Uterus (tissue), 2 donors: Measurements from ENCODE around the gene ARMH3.

Source experiments
- POLR2A ChIP-seq, 2 donors: fragments of 450-650 bp; IDR thresholded peaks; one replicate each; pipeline ENCODE4 v1.6.1; 2016; ENCODE audit warnings: antibody characterized with exemption in 2 of 2, mild to moderate bottlenecking in 1 of 2, moderate library complexity in 1 of 2
- TF ChIP-seq, protein P1 (sequence below), 4 experiments: fragments of 200-600 bp in 2 of 4; fragments of 450-650 bp in 2 of 4; sonication (generic) in 2 of 4; IDR thresholded peaks; one replicate each; pipeline ENCODE4 v1.5.1; 2016 to 2019; ENCODE audit warnings: antibody characterized with exemption in 4 of 4, mild to moderate bottlenecking in 2 of 4, moderate library complexity in 1 of 4

DNA sequence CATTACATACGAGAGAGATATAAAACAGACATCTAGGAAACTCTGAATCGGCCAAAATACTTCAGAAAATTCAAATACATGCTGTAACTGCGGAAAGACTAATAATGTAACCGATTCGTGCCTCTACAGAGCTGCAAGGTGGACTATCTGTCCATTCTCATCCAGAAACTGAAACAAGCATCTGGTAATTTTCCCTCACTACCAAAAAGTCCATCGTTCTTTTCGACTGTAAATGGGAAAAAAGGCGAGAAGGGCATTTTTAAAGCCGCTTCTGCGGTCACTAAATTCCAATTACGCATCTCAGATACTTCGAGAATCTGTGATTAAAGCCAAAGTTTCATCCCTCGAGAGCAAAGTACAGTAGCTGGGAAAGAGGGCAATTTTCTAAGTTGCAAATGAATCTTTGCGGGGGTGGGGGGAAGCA, 239.0 kb downstream of the ARMH3 start:
- TF ChIP-seq, protein P1, sequence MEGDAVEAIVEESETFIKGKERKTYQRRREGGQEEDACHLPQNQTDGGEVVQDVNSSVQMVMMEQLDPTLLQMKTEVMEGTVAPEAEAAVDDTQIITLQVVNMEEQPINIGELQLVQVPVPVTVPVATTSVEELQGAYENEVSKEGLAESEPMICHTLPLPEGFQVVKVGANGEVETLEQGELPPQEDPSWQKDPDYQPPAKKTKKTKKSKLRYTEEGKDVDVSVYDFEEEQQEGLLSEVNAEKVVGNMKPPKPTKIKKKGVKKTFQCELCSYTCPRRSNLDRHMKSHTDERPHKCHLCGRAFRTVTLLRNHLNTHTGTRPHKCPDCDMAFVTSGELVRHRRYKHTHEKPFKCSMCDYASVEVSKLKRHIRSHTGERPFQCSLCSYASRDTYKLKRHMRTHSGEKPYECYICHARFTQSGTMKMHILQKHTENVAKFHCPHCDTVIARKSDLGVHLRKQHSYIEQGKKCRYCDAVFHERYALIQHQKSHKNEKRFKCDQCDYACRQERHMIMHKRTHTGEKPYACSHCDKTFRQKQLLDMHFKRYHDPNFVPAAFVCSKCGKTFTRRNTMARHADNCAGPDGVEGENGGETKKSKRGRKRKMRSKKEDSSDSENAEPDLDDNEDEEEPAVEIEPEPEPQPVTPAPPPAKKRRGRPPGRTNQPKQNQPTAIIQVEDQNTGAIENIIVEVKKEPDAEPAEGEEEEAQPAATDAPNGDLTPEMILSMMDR (IDR thresholded peaks at IDR 0.05), result no peak
- no peak for TF ChIP-seq POLR2A (IDR thresholded peaks at IDR 0.05)
